ENCODE results near the gene SLC38A5. TPM values are rescaled to one million over a fixed set of nuclear protein-coding genes. Genes with fewer than 3 reads are reported as not detected.

The SLC38A5 gene
- total RNA-seq, 1 experiment from 2014 or later: 0.33 TPM

GRCh38 chrX:48497871-48498270 lies 27.8 kb upstream of the SLC38A5 start:
- Mint-ChIP-seq H3K36me3 (ENCODE audit: insufficient read depth, unreplicated experiment) (peaks cover 5% of the 10 kb centered on the region), H3K4me1 (ENCODE audit: low read depth, unreplicated experiment) (peaks cover 11% of the 10 kb centered on the region), H3K27me3 (ENCODE audit: unreplicated experiment) (no peaks in the 10 kb centered on the region), H3K9me3 (ENCODE audit: low read depth, unreplicated experiment) (no peaks in the 10 kb centered on the region), H3K4me3 (ENCODE audit: low read depth, unreplicated experiment) (no peak overlapping the region), H3K27ac (ENCODE audit: unreplicated experiment) (peak overlapping the region; percentile 48)
- TF ChIP-seq, protein P1, sequence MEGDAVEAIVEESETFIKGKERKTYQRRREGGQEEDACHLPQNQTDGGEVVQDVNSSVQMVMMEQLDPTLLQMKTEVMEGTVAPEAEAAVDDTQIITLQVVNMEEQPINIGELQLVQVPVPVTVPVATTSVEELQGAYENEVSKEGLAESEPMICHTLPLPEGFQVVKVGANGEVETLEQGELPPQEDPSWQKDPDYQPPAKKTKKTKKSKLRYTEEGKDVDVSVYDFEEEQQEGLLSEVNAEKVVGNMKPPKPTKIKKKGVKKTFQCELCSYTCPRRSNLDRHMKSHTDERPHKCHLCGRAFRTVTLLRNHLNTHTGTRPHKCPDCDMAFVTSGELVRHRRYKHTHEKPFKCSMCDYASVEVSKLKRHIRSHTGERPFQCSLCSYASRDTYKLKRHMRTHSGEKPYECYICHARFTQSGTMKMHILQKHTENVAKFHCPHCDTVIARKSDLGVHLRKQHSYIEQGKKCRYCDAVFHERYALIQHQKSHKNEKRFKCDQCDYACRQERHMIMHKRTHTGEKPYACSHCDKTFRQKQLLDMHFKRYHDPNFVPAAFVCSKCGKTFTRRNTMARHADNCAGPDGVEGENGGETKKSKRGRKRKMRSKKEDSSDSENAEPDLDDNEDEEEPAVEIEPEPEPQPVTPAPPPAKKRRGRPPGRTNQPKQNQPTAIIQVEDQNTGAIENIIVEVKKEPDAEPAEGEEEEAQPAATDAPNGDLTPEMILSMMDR (IDR thresholded peaks at IDR 0.05; ENCODE audit: unreplicated experiment): no peak
- intact Hi-C loops (cut with micrococcal nuclease; ENCODE audit: unreplicated experiment): no loop called here
- no TSS peak for BruUV-seq (replicated peaks)
- CTCF ChIA-PET: no interaction called here
- no peak for DNase-seq

- H3K36me3 Mint-ChIP-seq (ENCODE audit: insufficient read depth, unreplicated experiment): peaks cover 5% of the 10 kb centered on the region
- peaks cover 22% of the 10 kb centered on the region for H3K4me1 Mint-ChIP-seq (ENCODE audit: low read depth, unreplicated experiment)
- intact Hi-C loops (cut with micrococcal nuclease; ENCODE audit: unreplicated experiment): no loop called here
- H3K27ac Mint-ChIP-seq (ENCODE audit: unreplicated experiment): no peak overlapping the region
- no peak for DNase-seq
- no peaks in the 10 kb centered on the region for H3K27me3 Mint-ChIP-seq (ENCODE audit: unreplicated experiment)
- H3K9me3 Mint-ChIP-seq (ENCODE audit: low read depth, unreplicated experiment): no peaks in the 10 kb centered on the region
- no TSS peak for BruUV-seq (replicated peaks)
- no peak overlapping the region for H3K4me3 Mint-ChIP-seq (ENCODE audit: low read depth, unreplicated experiment)
- CTCF ChIA-PET: no interaction called here
- TF ChIP-seq, protein P1 (IDR thresholded peaks at IDR 0.05; ENCODE audit: unreplicated experiment): no peak
These were observed 26.6 kb upstream of the SLC38A5 start for GRCh38 chrX:48496660-48497059.

DNA sequence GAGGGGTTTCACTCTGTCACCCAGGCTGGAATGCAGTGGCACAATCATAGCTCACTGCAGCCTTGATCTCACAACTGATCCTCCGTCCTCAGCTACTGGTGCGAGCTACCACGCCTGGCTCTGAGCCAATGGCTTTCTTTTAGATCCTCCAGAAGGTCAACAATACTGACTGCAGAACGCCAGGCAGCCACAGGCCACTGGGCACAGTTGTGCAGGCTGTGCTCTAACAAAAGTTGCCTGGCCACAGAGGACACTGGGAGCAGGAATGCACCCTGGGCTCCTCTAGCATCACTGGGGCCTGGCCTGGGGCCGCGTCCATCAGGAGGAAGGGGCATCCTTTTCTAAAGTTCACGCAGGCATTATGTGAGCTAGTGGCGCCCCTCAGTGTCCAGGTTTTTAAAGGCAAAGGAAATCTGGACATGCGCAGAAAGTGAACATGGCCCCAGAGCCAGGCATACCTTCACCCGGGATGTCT lies 23.9 kb upstream of the SLC38A5 start:
- intact Hi-C loops (cut with micrococcal nuclease; ENCODE audit: unreplicated experiment): loop anchor here (1.0 kb wide), 1 partner anchor 411 kb away; no protein-coding TSS in a partner anchor
- Mint-ChIP-seq H3K36me3 (ENCODE audit: insufficient read depth, unreplicated experiment) (peaks cover 5% of the 10 kb centered on the region), H3K27ac (ENCODE audit: unreplicated experiment) (no peak overlapping the region), H3K4me1 (ENCODE audit: low read depth, unreplicated experiment) (peaks cover 32% of the 10 kb centered on the region), H3K9me3 (ENCODE audit: low read depth, unreplicated experiment) (no peaks in the 10 kb centered on the region), H3K27me3 (ENCODE audit: unreplicated experiment) (no peaks in the 10 kb centered on the region), H3K4me3 (ENCODE audit: low read depth, unreplicated experiment) (no peak overlapping the region)
- TF ChIP-seq, protein P1 (IDR thresholded peaks at IDR 0.05; ENCODE audit: unreplicated experiment): peak; percentile 27
- peak; percentile 48 for DNase-seq
- CTCF ChIA-PET: interaction anchor here (0.5 to 1.4 kb wide), 6 partner anchors 20 to 522 kb away, joined by 3 to 10 read pairs (median 4); partner anchors contain the start of gene EBP
- no TSS peak for BruUV-seq (replicated peaks)

DNA sequence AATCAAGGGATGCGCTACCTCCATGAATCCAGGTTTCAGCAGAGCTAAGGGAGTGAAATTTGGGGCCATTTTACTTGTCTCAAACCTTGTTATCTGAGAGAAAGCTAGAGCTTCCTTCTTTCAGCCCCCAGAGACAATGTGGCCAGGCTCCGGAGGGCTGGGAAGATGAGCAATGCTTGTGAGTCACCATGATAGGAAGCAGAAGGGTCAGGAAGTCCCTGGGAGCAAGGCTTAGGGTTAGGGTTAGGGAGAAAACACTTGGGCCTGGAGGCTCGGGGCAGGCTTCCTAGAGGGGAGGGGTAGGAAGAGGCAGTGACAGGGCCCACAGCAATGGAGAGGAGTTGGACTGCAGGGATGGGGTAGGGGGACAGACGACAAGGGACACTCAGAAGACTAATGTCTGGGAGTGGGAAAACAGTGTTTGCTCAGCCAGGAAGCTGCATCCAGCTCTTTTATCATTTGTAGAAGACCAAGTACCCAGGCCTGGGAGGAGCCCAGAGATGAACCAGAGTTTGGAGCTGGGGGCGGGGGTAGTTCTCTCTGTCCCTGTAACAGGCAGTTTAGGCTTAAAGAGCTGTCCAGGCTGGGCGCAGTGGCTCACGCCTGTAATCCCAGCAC lies 22.3 kb upstream of the SLC38A5 start:
- peaks cover 15% of the 10 kb centered on the region for H3K36me3 Mint-ChIP-seq (ENCODE audit: insufficient read depth, unreplicated experiment)
- TF ChIP-seq, protein P1 (IDR thresholded peaks at IDR 0.05; ENCODE audit: unreplicated experiment): no peak
- H3K27ac Mint-ChIP-seq (ENCODE audit: unreplicated experiment): no peak overlapping the region
- no peaks in the 10 kb centered on the region for H3K27me3 Mint-ChIP-seq (ENCODE audit: unreplicated experiment)
- no peak for DNase-seq
- H3K9me3 Mint-ChIP-seq (ENCODE audit: low read depth, unreplicated experiment): no peaks in the 10 kb centered on the region
- BruUV-seq (replicated peaks): no TSS peak
- no peak overlapping the region for H3K4me3 Mint-ChIP-seq (ENCODE audit: low read depth, unreplicated experiment)
- CTCF ChIA-PET: no interaction called here
- peaks cover 24% of the 10 kb centered on the region for H3K4me1 Mint-ChIP-seq (ENCODE audit: low read depth, unreplicated experiment)
- intact Hi-C loops (cut with micrococcal nuclease; ENCODE audit: unreplicated experiment): no loop called here

All from Calu3 (cell line).